Measurements from ENCODE around the gene CACNB4. TPM values are rescaled to one million over a fixed set of nuclear protein-coding genes. Genes with fewer than 3 reads are reported as not detected.
A peak's percentile ranks its signal among the peaks of the same experiment; 100 is the strongest.
"Not testable (repeated sequence)": the region's sequence is repeated elsewhere in the genome, so short reads cannot be mapped to it uniquely, and the experiment has no call there.

Gene CACNB4
- total RNA-seq, 1 donor, result 4.8 TPM

- peak; percentile 17 for DNase-seq (ENCODE audit: low read depth)
- TF ChIP-seq CTCF (IDR thresholded peaks at IDR 0.05; ENCODE audit: insufficient read depth, low read length), result peak; percentile 43
- H3K4me3 ChIP-seq (ENCODE audit: low read depth, low read length), result no peak overlapping the region
Observed at GRCh38 chr2:151946899-151947812, 151.7 kb downstream of the CACNB4 start.

GRCh38 chr2:151946250-151946884, 152.5 kb downstream of the CACNB4 start:
- no peak for DNase-seq (ENCODE audit: low read depth)
- TF ChIP-seq CTCF (IDR thresholded peaks at IDR 0.05; ENCODE audit: insufficient read depth, low read length), result no peak
- no peak overlapping the region for H3K4me3 ChIP-seq (ENCODE audit: low read depth, low read length)

DNA sequence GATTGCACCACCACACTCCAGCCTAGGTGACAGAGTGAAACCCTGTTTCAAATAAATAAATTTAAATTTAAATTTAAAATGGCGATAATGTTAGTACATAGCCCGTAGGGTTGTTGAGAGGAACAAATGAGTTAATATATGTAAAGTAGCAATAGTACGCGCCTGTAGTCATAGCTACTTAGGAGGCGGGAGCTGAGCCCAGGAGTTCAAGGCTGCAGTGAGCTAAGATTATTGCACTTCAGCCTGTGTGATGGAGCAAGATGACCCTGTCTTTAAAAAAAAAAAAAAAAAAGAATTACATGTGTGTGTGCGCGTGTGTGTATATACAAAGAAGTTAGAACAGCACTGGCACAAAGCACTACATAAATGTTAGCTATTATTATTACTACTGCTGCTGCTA, 153.2 kb downstream of the CACNB4 start:
- H3K4me3 ChIP-seq (ENCODE audit: low read depth, low read length), result no peak overlapping the region
- no peak for TF ChIP-seq CTCF (IDR thresholded peaks at IDR 0.05; ENCODE audit: insufficient read depth, low read length)
- no peak for DNase-seq (ENCODE audit: low read depth)

DNA sequence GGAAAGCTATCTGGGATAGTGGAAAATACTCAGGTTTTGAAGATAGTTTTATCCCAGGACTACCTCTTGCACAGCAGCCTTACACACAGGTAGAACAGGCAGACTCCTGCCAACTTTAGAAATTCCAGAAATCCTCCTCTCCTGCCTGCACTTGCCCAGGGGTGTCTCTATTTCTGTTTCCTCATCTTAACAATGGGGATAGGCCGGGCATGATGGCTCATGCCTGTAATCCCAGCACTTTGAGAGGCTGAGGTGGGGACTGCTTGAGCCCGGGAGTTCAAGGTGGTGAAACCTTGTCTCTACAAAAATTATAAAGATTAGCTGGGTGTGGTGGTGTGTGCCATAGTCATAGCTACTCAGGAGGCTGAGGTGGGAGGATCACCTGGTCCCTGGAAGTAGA, 153.7 kb downstream of the CACNB4 start:
- no peak for DNase-seq (ENCODE audit: low read depth)
- H3K4me3 ChIP-seq (ENCODE audit: low read depth, low read length), result no peak overlapping the region
- TF ChIP-seq CTCF (IDR thresholded peaks at IDR 0.05; ENCODE audit: insufficient read depth, low read length), result no peak

DNA sequence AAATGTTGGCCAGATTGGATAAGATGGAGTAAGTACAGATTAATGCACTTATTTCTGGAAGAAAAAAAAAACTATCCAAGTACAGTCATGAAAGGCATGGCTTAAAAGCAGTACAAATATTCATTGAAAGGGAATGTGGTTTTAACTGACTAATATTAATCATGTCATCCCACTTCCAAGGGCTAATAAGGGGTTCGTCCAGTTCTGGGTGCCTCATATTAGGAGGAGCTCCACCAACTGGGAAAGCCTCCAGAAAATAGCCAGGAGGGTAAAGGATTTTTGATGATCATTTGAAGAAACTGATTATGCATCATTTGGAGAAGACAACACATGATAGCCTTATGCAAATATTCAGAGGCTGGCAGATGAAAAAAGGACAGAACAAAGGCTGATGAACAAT, 155.4 kb downstream of the CACNB4 start:
- no peak for TF ChIP-seq CTCF (IDR thresholded peaks at IDR 0.05; ENCODE audit: insufficient read depth, low read length)
- DNase-seq (ENCODE audit: low read depth), result no peak
- no peak overlapping the region for H3K4me3 ChIP-seq (ENCODE audit: low read depth, low read length)

- not testable (repeated sequence) for H3K4me3 ChIP-seq (ENCODE audit: low read depth, low read length); DNase-seq (ENCODE audit: low read depth)
Observed at GRCh38 chr2:151942540-151943205, 156.2 kb downstream of the CACNB4 start.

- TF ChIP-seq CTCF (IDR thresholded peaks at IDR 0.05; ENCODE audit: insufficient read depth, low read length), result no peak
- no peak for DNase-seq (ENCODE audit: low read depth)
- H3K4me3 ChIP-seq (ENCODE audit: low read depth, low read length), result no peak overlapping the region
Observed at GRCh38 chr2:151937966-151938365, 160.9 kb downstream of the CACNB4 start.

Measured in fibroblast of the aortic adventitia (primary cell).